Astrocyte (in vitro differentiated cells and primary cell): ENCODE data around the gene CD80. TPM values are rescaled to one million over a fixed set of nuclear protein-coding genes. Genes with fewer than 3 reads are reported as not detected.

ENCODE experiments used
- DNase-seq: peaks from one replicate; pipeline ENCODE4 v3.0.0-alpha.2; 2010; ENCODE audit warnings: low read depth
- FAIRE-seq: peaks from 2 replicates; lab custom pipeline; 2011; peaks lifted over from hg19 to GRCh38; lab: Jason Lieb, UNC
- H2AFZ ChIP-seq: 2 replicates; pipeline ENCODE4 v1.6.0; 2012; ENCODE audit warnings: low read depth, low read length, inconsistent platforms
- H3K27ac ChIP-seq: 2 replicates; pipeline ENCODE4 v1.5.1; 2011; ENCODE audit warnings: low read depth, low read length, inconsistent platforms
- H3K27me3 ChIP-seq: 2 replicates; pipeline ENCODE4 v1.6.0; 2011; ENCODE audit warnings: low read length, inconsistent platforms; ENCODE audit not compliant: insufficient read depth
- H3K36me3 ChIP-seq: 2 replicates; pipeline ENCODE4 v1.5.1; 2011; ENCODE audit warnings: low read length, inconsistent platforms; ENCODE audit not compliant: insufficient read depth
- H3K4me1 ChIP-seq: 2 replicates; pipeline ENCODE4 v1.5.1; 2011; ENCODE audit warnings: low read length, inconsistent platforms; ENCODE audit not compliant: insufficient read depth
- H3K4me2 ChIP-seq: 2 replicates; pipeline ENCODE4 v1.6.0; 2012; ENCODE audit warnings: low read length, inconsistent platforms
- H3K4me3 ChIP-seq: 2 replicates; pipeline ENCODE4 v1.5.1; 2011; ENCODE audit warnings: low read depth, mild to moderate bottlenecking, low read length, inconsistent platforms; ENCODE audit not compliant: insufficient read depth
- H3K79me2 ChIP-seq: 2 replicates; pipeline ENCODE4 v1.6.0; 2012; ENCODE audit warnings: mild to moderate bottlenecking, low read length, inconsistent platforms; ENCODE audit not compliant: insufficient read depth
- H3K9ac ChIP-seq: 2 replicates; pipeline ENCODE4 v1.6.0; 2012; ENCODE audit warnings: mild to moderate bottlenecking, low read length, inconsistent platforms
- H3K9me3 ChIP-seq: 2 replicates; pipeline ENCODE4 v1.5.1; 2012; ENCODE audit warnings: low read depth, mild to moderate bottlenecking, low read length, inconsistent platforms; ENCODE audit not compliant: insufficient read depth
- H4K20me1 ChIP-seq: 2 replicates; pipeline ENCODE4 v1.6.0; 2012; ENCODE audit warnings: low read length, inconsistent platforms; ENCODE audit not compliant: insufficient read depth
- H3K27ac Mint-ChIP-seq: one replicate; pipeline ENCODE4 v1.8.0; 2021; ENCODE audit warnings: mild to moderate bottlenecking, mixed read lengths; ENCODE audit not compliant: unreplicated experiment
- H3K27me3 Mint-ChIP-seq: one replicate; pipeline ENCODE4 v1.8.0; 2021; ENCODE audit warnings: low read depth, mixed read lengths; ENCODE audit not compliant: unreplicated experiment
- H3K36me3 Mint-ChIP-seq: one replicate; pipeline ENCODE4 v1.8.0; 2021; ENCODE audit warnings: low read depth, mixed read lengths; ENCODE audit not compliant: unreplicated experiment
- H3K4me1 Mint-ChIP-seq: one replicate; pipeline ENCODE4 v1.8.0; 2021; ENCODE audit warnings: low read depth, mixed read lengths; ENCODE audit not compliant: unreplicated experiment
- H3K4me3 Mint-ChIP-seq: one replicate; pipeline ENCODE4 v1.8.0; 2021; ENCODE audit warnings: mild to moderate bottlenecking, moderate library complexity, mixed read lengths; ENCODE audit not compliant: unreplicated experiment
- H3K9me3 Mint-ChIP-seq: one replicate; pipeline ENCODE4 v1.8.0; 2021; ENCODE audit warnings: mild to moderate bottlenecking, mixed read lengths; ENCODE audit not compliant: unreplicated experiment
- EZH2 ChIP-seq: IDR thresholded peaks from 2 replicates; pipeline ENCODE4 v1.6.1; 2012; ENCODE audit warnings: mild to moderate bottlenecking, low read length, inconsistent platforms; ENCODE audit not compliant: insufficient read depth
- total RNA-seq: library from RNA; stranded (reverse); gene quantifications from 2 replicates; pipeline ENCODE4 v1.2.1, GENCODE V29; 2021
- TF ChIP-seq, protein P1 (sequence below): IDR thresholded peaks from 2 replicates; pipeline ENCODE4 v1.5.1; 2011; ENCODE audit warnings: low read depth, mild to moderate bottlenecking, inconsistent platforms, low read length, moderate library complexity; ENCODE audit not compliant: insufficient read depth

The CD80 gene
- total RNA-seq, 1 donor from 2014 or later = not detected

DNA sequence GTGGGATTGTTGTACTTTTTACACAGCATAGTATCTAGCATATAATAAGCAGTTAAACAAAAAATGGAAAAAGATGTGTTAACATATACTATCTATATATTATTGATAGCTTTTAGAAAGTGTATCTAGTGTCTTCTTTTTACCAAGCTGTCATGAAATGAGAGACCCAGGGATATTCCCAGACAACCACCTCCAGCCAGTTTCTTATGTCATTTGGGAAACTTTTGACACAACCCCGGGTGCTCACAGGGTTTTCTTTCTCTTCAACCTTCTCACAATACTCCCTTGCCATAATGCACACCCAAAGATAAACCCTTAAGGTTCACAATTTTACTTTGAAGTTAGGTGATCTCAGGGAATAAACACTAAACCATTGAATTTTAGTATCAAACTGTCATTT lies 33.4 kb upstream of the CD80 start:
- TF ChIP-seq, protein P1, sequence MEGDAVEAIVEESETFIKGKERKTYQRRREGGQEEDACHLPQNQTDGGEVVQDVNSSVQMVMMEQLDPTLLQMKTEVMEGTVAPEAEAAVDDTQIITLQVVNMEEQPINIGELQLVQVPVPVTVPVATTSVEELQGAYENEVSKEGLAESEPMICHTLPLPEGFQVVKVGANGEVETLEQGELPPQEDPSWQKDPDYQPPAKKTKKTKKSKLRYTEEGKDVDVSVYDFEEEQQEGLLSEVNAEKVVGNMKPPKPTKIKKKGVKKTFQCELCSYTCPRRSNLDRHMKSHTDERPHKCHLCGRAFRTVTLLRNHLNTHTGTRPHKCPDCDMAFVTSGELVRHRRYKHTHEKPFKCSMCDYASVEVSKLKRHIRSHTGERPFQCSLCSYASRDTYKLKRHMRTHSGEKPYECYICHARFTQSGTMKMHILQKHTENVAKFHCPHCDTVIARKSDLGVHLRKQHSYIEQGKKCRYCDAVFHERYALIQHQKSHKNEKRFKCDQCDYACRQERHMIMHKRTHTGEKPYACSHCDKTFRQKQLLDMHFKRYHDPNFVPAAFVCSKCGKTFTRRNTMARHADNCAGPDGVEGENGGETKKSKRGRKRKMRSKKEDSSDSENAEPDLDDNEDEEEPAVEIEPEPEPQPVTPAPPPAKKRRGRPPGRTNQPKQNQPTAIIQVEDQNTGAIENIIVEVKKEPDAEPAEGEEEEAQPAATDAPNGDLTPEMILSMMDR = no peak
- no peak for TF ChIP-seq EZH2
- H3K36me3 Mint-ChIP-seq = peaks cover 2% of the 10 kb centered on the region
- no peak overlapping the region for H2AFZ ChIP-seq
- H3K9me3 ChIP-seq = peaks cover 5% of the 10 kb centered on the region
- H3K27me3 Mint-ChIP-seq = no peaks in the 10 kb centered on the region
- H3K4me1 Mint-ChIP-seq = peaks cover 40% of the 10 kb centered on the region
- no peak overlapping the region for H3K27ac Mint-ChIP-seq
- no peak overlapping the region for H3K9ac ChIP-seq
- DNase-seq (no peak), FAIRE-seq (no peak)
- no peaks in the 10 kb centered on the region for H4K20me1 ChIP-seq
- H3K4me1 ChIP-seq = peaks cover 10% of the 10 kb centered on the region
- no peak overlapping the region for H3K27ac ChIP-seq
- H3K9me3 Mint-ChIP-seq = peaks cover 3% of the 10 kb centered on the region
- no peak overlapping the region for H3K4me3 Mint-ChIP-seq
- no peaks in the 10 kb centered on the region for H3K36me3 ChIP-seq
- H3K27me3 ChIP-seq = no peaks in the 10 kb centered on the region
- H3K4me2 ChIP-seq = no peak overlapping the region
- H3K79me2 ChIP-seq = no peaks in the 10 kb centered on the region
- H3K4me3 ChIP-seq = no peak overlapping the region

DNA sequence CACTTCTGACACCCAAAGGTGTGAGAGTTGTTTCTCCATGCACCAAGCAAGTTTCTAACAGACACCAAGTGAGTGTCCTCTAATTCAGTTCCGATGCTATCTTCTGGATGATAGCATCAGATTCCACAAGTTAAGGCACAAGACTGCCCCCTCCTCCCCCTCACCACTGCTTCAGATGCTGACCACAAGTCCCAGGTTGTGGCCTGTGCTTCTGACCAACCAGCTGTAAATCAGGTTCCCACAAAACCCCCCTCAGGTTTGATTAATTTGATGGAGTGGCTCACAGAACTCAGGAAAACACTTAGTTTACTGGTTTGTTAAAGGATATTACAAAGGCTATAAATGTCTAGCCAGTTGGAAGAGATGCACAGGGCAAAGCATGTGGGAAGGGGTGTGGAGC lies 31.3 kb upstream of the CD80 start:
- FAIRE-seq (no peak), DNase-seq (no peak)
- Histone ChIP-seq H3K4me2 (no peak overlapping the region), H4K20me1 (no peaks in the 10 kb centered on the region), H3K27me3 (no peaks in the 10 kb centered on the region), H3K79me2 (no peaks in the 10 kb centered on the region), H3K27ac (no peak overlapping the region), H3K9ac (no peak overlapping the region), H3K4me3 (no peak overlapping the region), H2AFZ (no peak overlapping the region), H3K9me3 (peaks cover 5% of the 10 kb centered on the region), H3K36me3 (no peaks in the 10 kb centered on the region), H3K4me1 (peaks cover 2% of the 10 kb centered on the region)
- TF ChIP-seq EZH2 = no peak
- TF ChIP-seq, protein P1 = no peak
- no peaks in the 10 kb centered on the region for H3K27me3 Mint-ChIP-seq
- peaks cover 26% of the 10 kb centered on the region for H3K4me1 Mint-ChIP-seq
- H3K9me3 Mint-ChIP-seq = peaks cover 3% of the 10 kb centered on the region
- H3K36me3 Mint-ChIP-seq = no peaks in the 10 kb centered on the region
- H3K27ac Mint-ChIP-seq = no peak overlapping the region
- no peak overlapping the region for H3K4me3 Mint-ChIP-seq

DNA sequence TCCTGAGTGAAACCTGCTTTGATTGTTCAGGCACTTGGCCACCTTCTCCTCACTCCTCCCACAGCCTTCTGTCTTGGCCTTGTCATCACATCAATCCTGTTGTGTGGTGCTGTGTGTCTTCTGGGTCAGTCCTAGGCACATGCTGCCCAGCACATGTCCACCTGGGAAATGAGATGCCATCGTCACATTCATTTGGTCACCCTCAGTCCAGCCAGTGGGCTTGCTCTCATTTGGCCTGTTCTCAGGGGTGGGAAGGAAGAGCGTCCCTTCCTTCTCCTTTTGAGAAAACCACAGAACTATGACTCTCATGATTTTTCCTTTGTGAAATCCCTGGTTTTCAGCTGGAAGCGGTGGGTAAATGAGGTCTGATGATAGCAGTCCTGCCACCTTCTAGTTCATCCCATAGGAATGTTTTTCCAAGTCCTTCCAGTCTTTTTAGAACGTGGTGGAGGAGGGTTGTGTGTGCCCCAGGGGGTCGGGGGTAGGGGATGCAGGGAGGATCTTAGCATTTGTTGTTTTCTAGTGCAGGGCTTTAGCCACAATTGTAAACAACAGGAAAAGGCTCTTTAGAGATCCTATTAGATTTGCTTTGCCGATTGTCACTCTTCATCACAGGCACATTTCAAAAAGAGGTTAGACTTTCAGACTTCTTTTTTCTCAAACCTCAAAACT lies 29.8 kb upstream of the CD80 start:
- Mint-ChIP-seq H3K27ac (no peak overlapping the region), H3K9me3 (peaks cover 3% of the 10 kb centered on the region), H3K36me3 (no peaks in the 10 kb centered on the region), H3K4me1 (peaks cover 24% of the 10 kb centered on the region), H3K4me3 (no peak overlapping the region), H3K27me3 (no peaks in the 10 kb centered on the region)
- Histone ChIP-seq H3K27me3 (no peaks in the 10 kb centered on the region), H3K4me3 (no peak overlapping the region), H3K36me3 (no peaks in the 10 kb centered on the region), H2AFZ (no peak overlapping the region), H3K4me2 (no peak overlapping the region), H3K79me2 (no peaks in the 10 kb centered on the region), H3K9me3 (peaks cover 5% of the 10 kb centered on the region), H3K27ac (no peak overlapping the region), H3K4me1 (no peaks in the 10 kb centered on the region), H3K9ac (no peak overlapping the region), H4K20me1 (no peaks in the 10 kb centered on the region)
- DNase-seq (no peak), FAIRE-seq (no peak)
- TF ChIP-seq, protein P1 = no peak
- TF ChIP-seq EZH2 = no peak
